ENCODE data around the gene ELMO1.

The ELMO1 gene

GRCh38 chr7:36918591-36918990, 530.1 kb downstream of the ELMO1 start:
- no peaks in the 10 kb centered on the region for H3K27me3 ChIP-seq (ENCODE audit: control insufficient read depth, insufficient read depth, low read length)
- no peak overlapping the region for H3K4me2 ChIP-seq (ENCODE audit: low read length)
- TF ChIP-seq CTCF (IDR thresholded peaks at IDR 0.05): no peak
- H3K9me3 ChIP-seq (ENCODE audit: control insufficient read depth, low read length): no peaks in the 10 kb centered on the region
- no peak overlapping the region for H3K4me3 ChIP-seq (ENCODE audit: low read depth, low read length)
- H2AFZ ChIP-seq: no peak overlapping the region
- no peaks in the 10 kb centered on the region for H3K36me3 ChIP-seq (ENCODE audit: control insufficient read depth, insufficient read depth, low read length)
- no peaks in the 10 kb centered on the region for H3K4me1 ChIP-seq
- H3K27ac ChIP-seq: no peak overlapping the region
- H3K79me2 ChIP-seq: no peaks in the 10 kb centered on the region
- no peak overlapping the region for H3K9ac ChIP-seq

GRCh38 chr7:36916619-36917018, 532.0 kb downstream of the ELMO1 start:
- Histone ChIP-seq H3K4me3 (ENCODE audit: low read depth, low read length) (no peak overlapping the region), H3K27ac (no peak overlapping the region), H3K27me3 (ENCODE audit: control insufficient read depth, insufficient read depth, low read length) (no peaks in the 10 kb centered on the region), H3K9ac (no peak overlapping the region), H3K4me1 (no peaks in the 10 kb centered on the region), H2AFZ (no peak overlapping the region), H3K36me3 (ENCODE audit: control insufficient read depth, insufficient read depth, low read length) (no peaks in the 10 kb centered on the region), H3K9me3 (ENCODE audit: control insufficient read depth, low read length) (no peaks in the 10 kb centered on the region), H3K4me2 (ENCODE audit: low read length) (no peak overlapping the region), H3K79me2 (no peaks in the 10 kb centered on the region)
- TF ChIP-seq CTCF (IDR thresholded peaks at IDR 0.05): no peak

- Histone ChIP-seq H3K4me3 (ENCODE audit: low read depth, low read length) (no peak overlapping the region), H3K36me3 (ENCODE audit: control insufficient read depth, insufficient read depth, low read length) (no peaks in the 10 kb centered on the region), H3K79me2 (no peaks in the 10 kb centered on the region), H3K9me3 (ENCODE audit: control insufficient read depth, low read length) (no peaks in the 10 kb centered on the region), H3K27me3 (ENCODE audit: control insufficient read depth, insufficient read depth, low read length) (no peaks in the 10 kb centered on the region), H2AFZ (no peak overlapping the region), H3K9ac (no peak overlapping the region), H3K4me1 (no peaks in the 10 kb centered on the region), H3K27ac (no peak overlapping the region), H3K4me2 (ENCODE audit: low read length) (no peak overlapping the region)
- TF ChIP-seq CTCF (IDR thresholded peaks at IDR 0.05): no peak
Observed at GRCh38 chr7:36916116-36916515, 532.5 kb downstream of the ELMO1 start.

- H3K9me3 ChIP-seq (ENCODE audit: control insufficient read depth, low read length): no peaks in the 10 kb centered on the region
- TF ChIP-seq CTCF (IDR thresholded peaks at IDR 0.05): no peak
- H3K4me2 ChIP-seq (ENCODE audit: low read length): no peak overlapping the region
- H3K36me3 ChIP-seq (ENCODE audit: control insufficient read depth, insufficient read depth, low read length): no peaks in the 10 kb centered on the region
- no peak overlapping the region for H3K4me3 ChIP-seq (ENCODE audit: low read depth, low read length)
- no peaks in the 10 kb centered on the region for H3K4me1 ChIP-seq
- no peak overlapping the region for H3K27ac ChIP-seq
- H2AFZ ChIP-seq: no peak overlapping the region
- H3K9ac ChIP-seq: no peak overlapping the region
- H3K27me3 ChIP-seq (ENCODE audit: control insufficient read depth, insufficient read depth, low read length): no peaks in the 10 kb centered on the region
- H3K79me2 ChIP-seq: no peaks in the 10 kb centered on the region
Observed at GRCh38 chr7:36911788-36912187, 536.9 kb downstream of the ELMO1 start.

GRCh38 chr7:36910859-36911258, 537.8 kb downstream of the ELMO1 start:
- no peak overlapping the region for H3K9ac ChIP-seq
- H3K36me3 ChIP-seq (ENCODE audit: control insufficient read depth, insufficient read depth, low read length): no peaks in the 10 kb centered on the region
- no peak for TF ChIP-seq CTCF (IDR thresholded peaks at IDR 0.05)
- no peaks in the 10 kb centered on the region for H3K79me2 ChIP-seq
- H2AFZ ChIP-seq: no peak overlapping the region
- no peaks in the 10 kb centered on the region for H3K27me3 ChIP-seq (ENCODE audit: control insufficient read depth, insufficient read depth, low read length)
- no peaks in the 10 kb centered on the region for H3K9me3 ChIP-seq (ENCODE audit: control insufficient read depth, low read length)
- no peak overlapping the region for H3K27ac ChIP-seq
- no peak overlapping the region for H3K4me2 ChIP-seq (ENCODE audit: low read length)
- no peak overlapping the region for H3K4me3 ChIP-seq (ENCODE audit: low read depth, low read length)
- H3K4me1 ChIP-seq: no peaks in the 10 kb centered on the region
